ENCODE data around the gene PLAGL2.

- TF ChIP-seq CTCF (IDR thresholded peaks at IDR 0.05) (no peak), POLR2A (IDR thresholded peaks at IDR 0.05) (no peak), POLR2AphosphoS5 (IDR thresholded peaks at IDR 0.05) (no peak)
Observed at GRCh38 chr20:32226391-32226790, 18.8 kb upstream of the PLAGL2 start.

Data from prostate gland (tissue), 2 donors.